Limb (tissue), 2 donors: Measurements from ENCODE around the gene ARMC6.

ENCODE experiments used
- DNase-seq, 2 donors: peaks; one replicate each; pipeline ENCODE4 v3.0.0-alpha.2; 2016; ENCODE audit errors: extremely low spot score in 2 of 2

Gene ARMC6

DNA sequence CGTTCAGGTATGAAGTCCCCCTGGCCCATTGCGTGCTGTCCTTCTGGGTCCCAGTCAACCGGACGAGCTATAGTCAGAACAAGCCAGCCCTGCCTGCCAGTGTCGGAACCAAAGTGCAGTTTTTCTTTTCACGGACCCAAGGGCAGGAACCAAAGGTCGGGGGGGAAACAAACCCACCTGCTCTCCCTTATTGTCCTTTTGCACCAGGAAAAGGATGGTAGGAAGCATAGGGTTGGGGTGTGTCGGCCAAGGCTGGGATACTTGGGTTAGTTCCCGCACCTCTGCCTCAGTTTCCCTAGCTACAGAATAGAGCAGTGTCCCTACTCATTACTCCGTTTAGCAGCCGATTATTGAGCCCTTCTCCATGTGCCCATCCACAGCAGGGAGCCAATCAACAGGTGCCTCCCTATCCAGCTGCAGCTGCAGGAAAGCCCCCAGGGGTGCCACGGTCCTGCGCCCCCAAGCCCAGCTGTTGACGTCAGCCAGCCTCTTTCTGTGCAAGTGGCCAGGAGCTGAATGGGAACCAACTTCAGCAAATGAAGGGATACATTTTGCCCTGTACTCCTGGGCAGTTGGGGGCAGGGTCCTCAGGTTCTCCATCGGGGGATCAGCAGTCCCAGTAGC lies 21.0 kb downstream of the ARMC6 start:
- DNase-seq = no peak

DNA sequence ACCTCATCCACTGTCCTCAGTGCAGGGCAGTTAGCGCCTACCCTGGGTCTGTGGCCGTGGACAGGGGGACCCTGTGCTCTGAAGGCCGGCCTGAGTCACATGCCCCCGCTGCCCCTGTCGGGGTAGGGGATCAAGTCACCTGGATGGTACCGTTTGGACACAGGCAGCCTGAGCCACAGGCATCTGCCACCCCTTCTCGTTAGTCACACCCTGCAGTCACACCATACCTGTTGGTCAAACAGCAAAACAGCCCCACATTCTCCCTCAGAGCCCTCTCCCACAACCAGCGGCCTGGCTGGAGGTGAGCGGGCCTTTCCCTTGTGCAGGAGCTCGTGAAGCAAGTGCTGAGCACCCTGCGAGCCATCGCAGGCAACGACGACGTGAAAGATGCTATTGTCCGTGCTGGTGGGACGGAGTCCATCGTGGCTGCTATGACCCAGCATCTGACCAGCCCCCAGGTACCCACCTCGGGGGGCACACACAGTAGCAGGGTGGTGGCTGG lies 21.6 kb downstream of the ARMC6 start:
- no peak for DNase-seq

DNA sequence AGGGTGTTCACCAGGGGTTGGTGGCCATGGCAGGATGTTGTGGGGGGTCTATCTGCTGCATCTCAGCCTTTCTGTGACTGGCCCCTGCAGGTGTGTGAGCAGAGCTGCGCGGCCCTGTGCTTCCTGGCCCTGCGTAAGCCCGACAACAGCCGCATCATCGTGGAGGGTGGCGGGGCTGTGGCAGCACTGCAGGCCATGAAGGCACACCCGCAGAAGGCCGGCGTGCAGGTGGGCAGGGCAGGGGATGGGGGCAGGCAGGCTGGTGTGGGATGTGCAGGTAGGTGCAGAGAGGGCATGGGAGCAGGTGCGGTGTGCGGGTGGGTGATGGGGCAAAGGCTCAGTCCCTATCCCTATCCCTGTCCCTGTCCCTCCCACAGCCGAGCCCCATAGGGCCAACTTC lies 22.3 kb downstream of the ARMC6 start:
- no peak for DNase-seq

DNA sequence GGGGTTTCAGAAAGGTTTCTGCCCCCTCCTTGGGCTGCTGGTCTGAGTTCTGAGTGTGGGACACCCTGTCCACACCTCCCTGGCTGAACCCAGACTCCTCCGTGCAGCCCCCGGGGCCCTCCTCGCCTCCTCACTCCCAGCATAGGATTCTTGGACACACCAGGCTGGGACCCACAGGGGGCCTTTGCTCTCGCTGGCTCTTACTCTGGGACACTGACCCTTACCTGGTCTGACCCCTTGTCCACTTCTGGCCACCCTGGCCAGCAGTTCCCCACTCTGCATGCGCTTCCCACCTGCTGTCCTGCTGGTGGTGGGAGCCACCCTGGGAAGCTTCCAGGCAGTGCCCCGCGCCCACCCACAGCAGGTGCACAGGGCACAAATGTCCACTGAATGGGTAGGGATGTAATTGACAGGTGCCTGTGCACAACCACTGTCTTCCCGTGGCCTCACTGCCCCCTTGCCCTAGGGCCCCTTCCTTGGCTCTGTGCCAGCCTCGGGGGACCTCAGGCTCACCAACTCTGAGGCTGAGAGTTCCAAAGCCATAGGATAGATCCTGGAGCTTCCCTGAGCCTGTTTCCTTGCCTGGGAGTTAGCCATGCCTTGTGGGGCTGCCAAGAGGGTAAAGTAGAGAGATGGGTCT lies 23.4 kb downstream of the ARMC6 start:
- DNase-seq = no peak

DNA sequence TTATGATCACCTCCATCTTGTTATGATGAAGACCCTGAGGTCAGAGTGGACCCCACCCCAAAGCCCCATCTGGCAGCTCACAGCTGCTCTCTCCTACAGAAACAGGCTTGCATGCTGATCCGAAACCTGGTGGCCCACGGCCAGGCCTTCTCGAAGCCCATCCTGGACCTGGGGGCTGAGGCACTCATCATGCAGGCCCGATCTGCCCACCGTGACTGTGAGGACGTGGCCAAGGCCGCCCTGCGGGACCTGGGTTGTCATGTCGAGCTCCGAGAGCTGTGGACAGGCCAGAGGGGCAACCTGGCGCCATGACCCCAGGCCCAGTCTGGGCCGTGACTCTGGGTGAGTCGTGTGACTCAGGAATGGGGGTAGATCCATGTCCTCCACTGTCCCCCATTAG lies 23.9 kb downstream of the ARMC6 start:
- no peak for DNase-seq

DNA sequence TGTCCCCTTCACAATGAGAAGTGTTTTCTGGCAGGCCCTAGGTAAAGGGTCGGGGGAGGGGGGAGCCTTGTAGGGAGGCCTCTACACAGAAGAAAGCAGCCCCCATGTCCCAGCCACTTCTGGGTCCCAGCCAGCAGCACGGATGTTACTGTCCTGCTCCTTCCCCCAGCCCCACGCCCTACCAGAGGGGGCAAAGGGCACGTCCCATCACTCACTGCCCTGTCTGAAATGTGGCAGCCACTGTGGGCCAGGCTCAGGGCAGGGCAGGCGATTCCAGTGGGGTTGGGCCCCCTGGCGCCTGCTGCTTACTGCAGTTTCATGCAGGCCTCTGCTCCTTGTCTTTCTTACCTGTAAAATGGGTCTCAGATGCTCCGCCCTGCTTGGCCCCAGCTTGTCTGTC lies 24.3 kb downstream of the ARMC6 start:
- no peak for DNase-seq

DNA sequence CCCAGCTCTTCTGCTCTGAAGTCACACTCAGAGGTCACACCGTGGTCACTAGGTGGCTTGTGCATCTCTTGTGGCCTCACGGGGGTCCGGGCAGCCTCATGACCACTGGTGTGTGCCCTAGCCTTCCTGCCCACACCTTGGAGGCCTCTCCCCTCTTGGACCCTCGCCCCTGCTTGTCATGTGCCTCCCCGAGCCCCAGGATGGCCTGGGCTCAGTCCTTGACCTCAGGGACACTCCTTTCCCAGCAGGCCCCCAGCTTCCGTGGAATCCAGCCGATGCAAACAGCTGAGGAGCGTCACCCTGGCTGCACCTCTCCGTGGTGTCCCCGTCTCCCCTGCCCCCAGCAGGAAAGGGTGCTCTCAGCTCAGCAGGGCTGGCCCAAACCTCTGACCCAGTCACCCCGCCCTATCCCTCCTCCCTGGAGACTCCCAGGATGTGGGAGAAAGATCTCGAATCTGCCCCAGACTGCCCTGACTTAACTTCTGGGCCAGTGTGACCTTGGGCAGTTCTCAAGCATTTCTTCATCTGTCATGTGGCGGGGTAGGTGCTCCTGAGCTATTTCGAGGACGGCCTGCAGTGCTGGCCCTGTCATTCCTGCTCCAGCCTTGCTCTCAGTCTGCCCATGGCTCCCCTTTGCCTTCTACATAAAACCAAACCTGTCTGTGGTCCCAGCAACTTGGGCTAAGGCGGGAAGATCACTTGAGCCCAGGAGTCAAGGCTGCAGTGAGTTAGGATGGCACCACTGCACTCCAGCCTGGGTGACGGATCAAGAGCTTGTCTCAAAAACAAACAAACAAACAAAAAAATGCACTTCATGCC lies 25.8 kb downstream of the ARMC6 start:
- DNase-seq = no peak

DNA sequence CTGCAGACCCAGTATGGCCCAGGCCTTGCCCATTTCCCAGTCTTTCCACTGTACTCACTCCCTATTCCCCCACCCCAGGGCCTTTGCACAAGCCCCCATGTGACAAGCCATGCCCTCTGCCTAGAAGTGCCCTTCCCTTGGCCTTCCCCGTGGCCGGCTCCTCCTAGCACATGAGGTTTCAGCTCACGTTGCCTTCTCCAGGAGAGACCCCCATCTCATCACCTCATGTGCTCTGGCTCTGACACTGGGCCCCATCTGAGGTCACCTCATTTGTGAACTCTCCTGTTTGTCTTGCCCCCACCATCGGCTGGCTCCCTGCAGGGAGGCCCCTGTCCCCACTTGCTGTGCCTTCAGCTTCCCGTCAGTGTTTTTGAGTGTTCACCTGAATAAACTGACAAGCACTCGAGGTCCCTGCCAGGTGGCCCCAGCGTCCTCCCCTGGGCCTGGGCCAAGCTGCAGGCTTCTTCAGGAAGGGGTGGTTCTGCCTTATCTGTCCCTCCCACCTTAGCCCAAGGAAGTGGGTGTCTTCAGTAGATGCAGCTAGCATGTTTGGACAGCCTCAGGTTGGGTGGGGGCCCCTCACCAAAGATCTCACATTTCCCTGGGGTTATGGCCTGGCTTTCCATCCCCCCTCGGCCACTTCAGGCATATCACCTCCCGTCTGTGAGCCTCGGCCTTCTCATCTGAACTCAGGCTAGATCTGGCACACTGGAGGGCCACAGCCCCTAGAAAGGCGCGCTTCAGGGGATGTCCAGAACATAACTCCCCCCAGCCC lies 26.6 kb downstream of the ARMC6 start:
- DNase-seq = no peak

DNA sequence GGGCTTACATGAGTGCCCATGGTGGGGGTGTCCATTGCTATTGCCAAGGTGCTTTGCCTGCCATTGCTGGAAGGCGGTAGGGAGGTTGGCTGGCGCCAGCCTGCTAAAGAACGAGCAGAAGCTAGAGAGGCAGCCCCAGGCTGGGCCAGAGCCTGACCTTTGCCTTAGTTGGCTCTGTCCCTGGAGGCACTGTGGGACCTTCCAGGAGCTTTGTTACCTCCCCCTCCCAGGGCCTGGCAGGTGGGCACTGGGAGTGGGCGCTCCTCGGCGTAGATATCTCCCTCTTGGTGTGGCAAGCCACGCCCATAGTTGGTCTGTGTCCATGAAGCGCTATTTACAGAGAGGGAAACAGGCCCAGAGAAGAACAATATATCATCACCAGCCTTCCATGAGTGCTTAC lies 28.1 kb downstream of the ARMC6 start:
- DNase-seq = no peak

DNA sequence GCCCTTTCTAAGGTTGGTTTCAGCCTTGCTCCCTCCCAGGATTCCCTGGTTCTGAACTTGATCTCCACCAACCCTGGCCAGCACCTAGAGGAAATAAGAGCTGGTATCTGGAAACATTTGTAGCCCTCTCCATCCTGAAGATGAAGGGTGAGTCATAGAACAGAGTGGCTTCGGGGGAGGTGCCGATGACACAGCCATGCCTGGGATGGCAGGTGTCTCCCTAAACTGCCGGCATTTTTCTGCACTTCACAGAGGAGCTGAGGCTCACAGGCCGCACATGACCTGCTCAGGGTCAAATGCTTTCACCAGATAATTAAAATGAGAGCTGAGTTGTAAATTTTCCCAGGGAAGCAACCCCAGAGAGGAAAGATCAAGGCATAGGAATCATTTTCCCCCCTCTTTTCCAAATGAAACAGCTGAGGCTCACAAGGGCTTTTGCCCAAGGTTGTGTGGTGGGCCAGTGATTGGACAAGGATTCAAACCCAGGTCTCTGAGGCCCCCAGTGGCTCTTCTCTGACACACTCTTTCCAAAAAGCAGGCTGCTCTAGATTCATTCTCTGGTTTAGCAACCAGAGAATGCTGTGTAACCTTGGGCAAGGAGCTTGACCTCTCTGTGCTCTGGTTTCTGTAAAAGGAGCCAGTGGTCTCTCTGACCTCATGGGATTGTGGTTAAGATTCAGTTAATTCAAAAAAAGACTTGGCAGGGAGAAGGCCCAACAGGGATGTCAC lies 29.2 kb downstream of the ARMC6 start:
- no peak for DNase-seq

DNA sequence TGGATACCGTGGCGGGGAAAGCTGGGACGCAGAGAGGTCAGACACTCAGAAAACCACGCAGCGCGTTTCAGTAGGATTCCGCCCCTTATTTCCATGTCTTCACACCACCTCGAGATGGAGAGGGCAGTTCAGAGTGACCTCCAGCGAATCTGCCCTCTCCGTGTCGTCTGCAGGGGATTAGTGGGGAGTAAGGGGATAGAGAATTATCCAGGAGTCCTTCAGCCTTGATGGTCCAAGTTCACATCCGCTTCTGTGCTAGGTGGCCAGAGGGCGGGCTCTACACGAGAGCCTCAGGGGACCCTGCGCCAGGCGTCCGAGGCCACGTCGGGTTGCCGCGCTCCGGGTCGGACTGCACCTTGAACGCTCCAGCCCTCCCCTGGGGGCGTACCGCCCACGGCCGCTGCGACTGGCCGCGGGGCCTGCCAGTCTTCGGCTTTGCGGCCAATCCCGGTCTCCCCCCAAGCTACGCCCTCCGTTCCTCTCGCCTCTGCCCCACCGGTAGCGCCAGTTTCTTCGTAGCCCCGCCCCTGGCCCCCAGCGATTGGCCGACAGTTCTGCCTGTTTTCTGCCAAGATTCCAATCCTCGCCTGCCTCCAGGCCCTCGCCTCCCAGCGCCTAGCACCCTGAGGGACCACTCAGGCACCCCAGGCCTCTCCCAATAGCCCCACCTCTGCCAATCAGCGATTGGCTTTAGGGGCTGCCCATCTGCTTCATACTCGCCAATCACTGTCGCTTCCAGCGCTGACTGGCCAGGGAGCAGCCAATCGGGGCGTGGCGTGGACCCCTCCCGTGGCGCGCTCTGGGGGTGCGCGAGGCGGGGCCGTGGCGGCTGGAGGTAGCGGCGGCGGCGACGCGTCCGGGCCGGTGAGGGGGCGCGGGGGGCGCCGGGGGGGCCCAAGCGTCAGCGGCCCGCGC lies 30.0 kb downstream of the ARMC6 start, which contains the start of gene SLC25A42:
Gene SLC25A42 (plus strand): TSS at position 812 of the 915 bp plus-strand sequence. CDS start 32,131 bp downstream, outside the sequence.
- peak; percentile 99 to 100 for DNase-seq

DNA sequence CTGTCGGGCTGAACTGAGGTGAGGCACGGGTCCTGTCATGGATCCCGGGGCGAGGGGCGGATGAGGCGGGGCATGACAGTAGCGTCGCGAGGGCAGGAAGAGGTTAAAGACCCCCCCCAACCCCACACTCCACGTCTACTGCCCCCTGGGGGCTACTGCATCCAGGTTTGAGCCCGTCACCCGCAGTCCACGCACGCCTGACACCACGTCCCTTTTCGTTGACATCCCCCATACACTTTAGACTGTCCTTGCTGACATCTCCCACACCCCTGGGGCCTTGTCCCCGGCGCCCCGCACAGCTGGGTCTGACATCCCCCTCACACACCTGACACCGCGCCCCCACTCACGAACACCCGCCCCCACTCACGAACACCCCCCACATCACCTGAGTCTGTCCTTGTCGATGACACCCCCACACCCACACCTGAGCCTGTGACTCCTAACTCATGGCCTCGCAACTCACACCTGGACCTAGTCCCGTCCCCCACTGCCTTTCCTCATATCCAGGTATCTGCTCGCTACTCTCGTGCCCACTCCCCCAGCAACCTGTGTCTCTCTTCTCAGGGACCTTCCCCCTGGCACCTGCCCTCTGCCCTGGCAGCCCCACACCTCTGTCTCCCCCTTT lies 30.8 kb downstream of the ARMC6 start:
- DNase-seq = no peak

DNA sequence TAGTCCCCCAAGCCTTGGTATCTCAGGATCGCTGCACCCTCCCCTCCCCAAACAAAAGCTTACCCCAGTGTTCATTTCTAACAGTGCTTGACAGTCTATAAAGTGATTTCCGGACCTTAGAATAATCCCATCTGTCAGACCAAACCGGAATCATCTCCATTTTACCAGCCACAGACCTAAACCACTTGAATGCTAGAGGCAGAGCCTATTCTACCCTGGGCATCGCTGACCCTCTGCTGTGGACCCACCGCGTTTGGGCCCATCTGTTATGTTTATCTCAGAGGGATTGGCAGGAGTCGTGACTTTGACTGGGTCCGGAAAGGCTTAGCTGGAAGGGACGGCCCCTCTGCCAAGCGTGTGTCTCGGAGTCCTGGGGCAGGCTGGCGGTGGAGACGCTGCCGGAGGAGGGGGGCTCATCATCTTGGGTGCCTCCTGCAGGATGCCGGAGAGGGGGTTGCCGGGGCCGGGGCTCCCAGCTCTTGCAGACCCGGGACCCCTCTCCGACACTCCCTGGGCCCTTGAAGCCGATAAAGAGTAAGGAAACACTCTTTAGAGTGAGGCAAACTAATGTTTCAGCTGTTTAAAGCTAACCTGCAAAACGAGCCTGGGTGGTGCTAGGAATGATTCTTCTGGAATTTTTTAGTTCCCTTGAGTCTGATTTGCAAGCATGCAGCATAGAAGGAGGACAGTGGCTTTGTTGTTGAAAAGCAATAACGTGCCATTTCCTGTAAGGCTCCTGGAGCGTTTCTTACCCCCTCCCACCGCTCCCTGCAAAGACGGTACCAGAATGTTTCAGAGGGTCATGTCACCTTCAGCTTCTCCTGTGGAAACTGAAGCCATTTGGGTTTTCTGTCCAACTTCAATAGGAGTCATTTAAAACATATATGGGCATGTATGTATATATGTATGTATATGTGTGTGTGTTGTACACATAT lies 31.7 kb downstream of the ARMC6 start:
- no peak for DNase-seq

DNA sequence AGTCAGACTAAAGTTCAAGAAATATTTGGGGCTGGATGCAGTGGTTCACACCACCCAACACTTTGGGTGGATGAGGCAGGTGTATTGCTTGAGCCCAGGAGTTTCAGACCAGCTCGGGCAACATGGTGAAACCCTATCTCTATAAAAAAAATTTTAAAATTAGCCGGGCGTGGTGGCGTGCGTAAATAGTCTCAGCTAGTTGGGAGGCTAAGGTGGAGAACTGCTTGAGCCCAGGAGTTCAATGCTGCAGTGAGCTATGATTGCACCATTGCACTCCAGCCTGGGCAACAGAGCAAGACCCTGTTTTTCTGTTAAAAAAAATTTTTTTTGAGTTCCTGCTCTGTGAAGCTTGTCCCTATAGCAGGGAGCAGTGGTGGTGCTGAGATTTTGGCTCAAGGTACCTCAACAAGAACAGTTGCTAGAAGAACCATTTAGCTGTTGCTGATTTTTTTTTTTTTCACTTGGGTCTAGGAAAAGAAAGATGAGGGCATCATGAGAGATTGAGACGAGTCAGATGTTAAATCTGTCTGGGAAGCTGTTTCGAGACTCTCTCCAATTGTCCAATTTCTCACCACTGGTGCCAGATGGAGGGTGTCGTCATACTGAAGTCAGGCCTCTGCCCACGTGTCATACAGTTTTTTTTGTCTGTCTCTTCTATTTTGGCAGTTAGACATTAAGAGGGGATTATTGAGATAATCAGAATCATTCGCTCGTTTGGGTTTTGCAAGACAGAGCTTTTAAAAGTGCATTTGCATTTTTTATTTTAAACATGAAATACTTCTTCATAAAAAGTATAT lies 34.1 kb downstream of the ARMC6 start:
- DNase-seq = no peak

DNA sequence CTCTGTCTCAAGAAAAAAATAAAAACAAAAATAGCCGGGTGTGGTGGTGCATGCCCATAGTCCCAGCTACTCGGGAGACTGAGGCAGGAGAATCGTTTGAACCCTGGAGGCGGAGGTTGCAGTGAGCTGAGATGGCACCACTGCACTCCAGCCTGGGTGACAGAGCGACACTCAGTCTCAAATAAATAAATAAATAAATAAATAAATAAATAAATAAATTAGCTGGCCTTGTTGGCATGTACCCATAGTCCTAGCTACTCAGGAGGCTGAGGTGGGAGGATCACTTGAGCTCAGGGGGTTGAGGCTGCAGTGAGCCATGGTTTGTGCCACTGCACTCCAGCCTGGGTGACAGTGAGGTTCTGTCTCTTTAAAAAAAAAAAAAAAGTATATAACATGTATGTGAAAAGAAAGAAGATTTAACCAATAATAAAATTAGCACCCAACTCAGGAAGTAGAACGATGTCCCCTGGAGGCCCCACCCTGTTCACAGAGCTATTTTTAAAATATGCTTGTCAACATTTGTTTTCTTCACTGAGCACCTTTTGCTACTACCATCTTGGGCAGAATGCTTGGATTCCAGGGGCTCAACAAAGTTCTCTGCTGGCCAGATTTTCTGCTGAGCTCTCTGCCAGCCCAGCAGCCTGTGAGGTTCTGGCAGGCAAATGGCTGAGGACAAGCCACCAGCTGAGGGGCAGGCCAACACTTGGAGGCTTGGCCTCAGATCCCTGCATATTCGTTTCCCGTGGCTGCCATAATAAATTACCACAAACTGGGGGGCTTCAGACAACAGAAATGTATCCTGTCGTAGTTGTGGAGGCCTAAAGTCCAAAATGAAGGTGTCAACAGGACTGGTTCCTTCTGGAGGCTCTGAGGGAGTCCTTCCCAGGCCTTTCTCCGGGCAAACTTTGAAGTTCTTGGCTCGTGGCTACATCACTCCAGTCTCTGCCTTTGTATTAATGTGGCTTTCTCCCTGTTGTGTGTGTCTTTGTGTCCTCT lies 35.6 kb downstream of the ARMC6 start:
- no peak for DNase-seq

DNA sequence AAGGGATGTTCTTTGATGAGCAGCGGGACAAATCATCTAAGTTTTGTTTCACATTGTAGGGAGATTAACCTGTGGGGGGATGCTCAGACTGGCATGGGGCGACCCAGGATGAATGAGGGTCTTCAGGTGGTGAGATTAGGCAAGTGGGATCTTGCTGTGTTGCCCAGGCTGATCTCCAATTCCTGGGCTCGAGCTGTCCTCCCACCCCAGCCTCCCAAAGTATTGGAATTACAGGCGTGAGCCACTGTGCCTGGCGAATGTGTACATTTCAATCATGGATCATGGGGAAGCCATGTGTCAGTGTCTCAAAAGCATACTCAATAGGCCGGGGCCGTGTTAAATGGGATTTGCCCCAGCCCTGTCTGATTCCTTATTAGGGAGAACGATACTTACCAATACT lies 38.5 kb downstream of the ARMC6 start:
- DNase-seq = no peak
